ENCODE results near the gene RAB11FIP4. TPM values are rescaled to one million over a fixed set of nuclear protein-coding genes. Genes with fewer than 3 reads are reported as not detected.

The RAB11FIP4 gene
- total and polyA plus RNA-seq, 2 donors (not counting 1 experiment from before 2014, with no cell fraction given) = 0.16 to 0.66 TPM

DNA sequence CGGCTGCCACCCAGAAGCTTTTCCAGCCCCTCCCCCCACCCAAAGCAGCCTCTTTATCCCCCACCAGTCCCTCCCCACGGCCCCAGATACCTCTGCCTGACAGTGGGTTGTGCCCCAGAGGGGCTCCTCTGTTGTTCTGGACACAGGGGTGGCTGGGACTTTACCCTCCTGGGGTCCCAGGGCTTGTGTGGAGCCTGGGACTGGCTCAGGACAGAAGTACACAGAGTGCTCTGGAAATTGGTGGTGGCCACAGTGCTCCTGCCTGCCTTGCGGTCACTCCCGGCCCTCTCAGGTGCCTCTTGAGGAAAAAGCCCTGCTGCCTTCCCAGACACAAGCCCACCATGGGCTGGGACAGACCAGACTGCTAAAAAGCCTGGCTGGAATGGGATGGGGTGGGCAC lies 68.2 kb downstream of the RAB11FIP4 start:
- Histone ChIP-seq H3K36me3 (ENCODE audit: control insufficient read depth, insufficient read depth, low read length) (no peaks in the 10 kb centered on the region), H4K20me1 (ENCODE audit: control insufficient read depth, extremely low read depth, insufficient read depth, low read length) (no peaks in the 10 kb centered on the region), H3K9ac (ENCODE audit: insufficient read depth, low read length) (no peak overlapping the region), H3K27ac (ENCODE audit: insufficient read depth, low read length) (no peak overlapping the region), H3K4me1 (ENCODE audit: control insufficient read depth, extremely low read depth, insufficient read depth, low read length) (no peaks in the 10 kb centered on the region), H3K4me3 (replicated peaks in 1 of 4; ENCODE audit: control extremely low read depth in 1 of 4, insufficient read depth in 1 of 4, low read depth in 3 of 4, low read length in 4 of 4) (no peak overlapping the region), H3K27me3 (ENCODE audit: control insufficient read depth, insufficient read depth, low read length) (peaks cover 14% of the 10 kb centered on the region), H3K9me3 (ENCODE audit: control insufficient read depth, insufficient read depth, low read depth, low read length) (no peaks in the 10 kb centered on the region), H3K79me2 (ENCODE audit: control insufficient read depth, insufficient read depth, low read length) (no peaks in the 10 kb centered on the region), H3K4me2 (ENCODE audit: extremely low read depth, insufficient read depth, low read length) (no peak overlapping the region), H2AFZ (ENCODE audit: low read length) (no peak overlapping the region)
- TF ChIP-seq, protein P1, sequence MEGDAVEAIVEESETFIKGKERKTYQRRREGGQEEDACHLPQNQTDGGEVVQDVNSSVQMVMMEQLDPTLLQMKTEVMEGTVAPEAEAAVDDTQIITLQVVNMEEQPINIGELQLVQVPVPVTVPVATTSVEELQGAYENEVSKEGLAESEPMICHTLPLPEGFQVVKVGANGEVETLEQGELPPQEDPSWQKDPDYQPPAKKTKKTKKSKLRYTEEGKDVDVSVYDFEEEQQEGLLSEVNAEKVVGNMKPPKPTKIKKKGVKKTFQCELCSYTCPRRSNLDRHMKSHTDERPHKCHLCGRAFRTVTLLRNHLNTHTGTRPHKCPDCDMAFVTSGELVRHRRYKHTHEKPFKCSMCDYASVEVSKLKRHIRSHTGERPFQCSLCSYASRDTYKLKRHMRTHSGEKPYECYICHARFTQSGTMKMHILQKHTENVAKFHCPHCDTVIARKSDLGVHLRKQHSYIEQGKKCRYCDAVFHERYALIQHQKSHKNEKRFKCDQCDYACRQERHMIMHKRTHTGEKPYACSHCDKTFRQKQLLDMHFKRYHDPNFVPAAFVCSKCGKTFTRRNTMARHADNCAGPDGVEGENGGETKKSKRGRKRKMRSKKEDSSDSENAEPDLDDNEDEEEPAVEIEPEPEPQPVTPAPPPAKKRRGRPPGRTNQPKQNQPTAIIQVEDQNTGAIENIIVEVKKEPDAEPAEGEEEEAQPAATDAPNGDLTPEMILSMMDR (conservative IDR thresholded peaks at IDR 0.05 in 1 of 2, IDR thresholded peaks at IDR 0.05 in 1 of 2; ENCODE audit: low read depth in 1 of 2, low read length in 2 of 2) = no peak
- DNase-seq (ENCODE audit: low read depth in 2 of 2) = no peak

DNA sequence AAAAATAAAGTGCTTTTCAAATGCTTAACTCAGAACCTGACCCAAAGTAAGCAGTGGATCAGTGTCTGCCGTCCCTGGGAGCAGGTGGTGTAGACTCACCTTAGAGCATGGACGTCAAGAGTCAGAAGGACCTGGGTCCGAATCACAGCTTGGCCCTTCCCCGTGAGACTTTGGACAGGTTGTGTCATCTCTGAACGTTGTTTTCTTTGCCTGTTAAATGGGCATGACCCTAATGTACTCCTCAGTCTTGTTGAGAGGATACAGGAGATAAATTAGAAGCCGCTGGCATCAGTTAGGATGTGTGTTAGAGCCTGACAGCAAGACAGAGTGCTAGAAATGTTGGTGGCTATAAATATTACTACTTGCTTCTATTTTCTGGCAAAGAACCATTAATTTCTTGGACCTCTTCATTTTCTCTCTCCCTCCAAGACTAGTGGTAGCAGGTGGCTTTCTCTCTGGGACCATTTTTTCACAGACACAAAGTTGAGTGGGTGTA lies 68.8 kb downstream of the RAB11FIP4 start:
- H3K27ac ChIP-seq (ENCODE audit: insufficient read depth, low read length) = no peak overlapping the region
- H3K9me3 ChIP-seq (ENCODE audit: control insufficient read depth, insufficient read depth, low read depth, low read length) = no peaks in the 10 kb centered on the region
- TF ChIP-seq, protein P1 (conservative IDR thresholded peaks at IDR 0.05 in 1 of 2, IDR thresholded peaks at IDR 0.05 in 1 of 2; ENCODE audit: low read depth in 1 of 2, low read length in 2 of 2) = no peak
- TF ChIP-seq EZH2 (IDR thresholded peaks at IDR 0.05; ENCODE audit: low read length, missing control alignments) = no peak
- H3K4me3 ChIP-seq (replicated peaks in 1 of 4; ENCODE audit: control extremely low read depth in 1 of 4, insufficient read depth in 1 of 4, low read depth in 3 of 4, low read length in 4 of 4) = no peak overlapping the region
- no peak overlapping the region for H2AFZ ChIP-seq (ENCODE audit: low read length)
- H3K9ac ChIP-seq (ENCODE audit: insufficient read depth, low read length) = no peak overlapping the region
- peaks cover 12% of the 10 kb centered on the region for H3K27me3 ChIP-seq (ENCODE audit: control insufficient read depth, insufficient read depth, low read length)
- no peaks in the 10 kb centered on the region for H3K36me3 ChIP-seq (ENCODE audit: control insufficient read depth, insufficient read depth, low read length)
- DNase-seq (ENCODE audit: low read depth in 2 of 2) = no peak
- H3K4me1 ChIP-seq (ENCODE audit: control insufficient read depth, extremely low read depth, insufficient read depth, low read length) = no peaks in the 10 kb centered on the region
- H4K20me1 ChIP-seq (ENCODE audit: control insufficient read depth, extremely low read depth, insufficient read depth, low read length) = no peaks in the 10 kb centered on the region
- no peaks in the 10 kb centered on the region for H3K79me2 ChIP-seq (ENCODE audit: control insufficient read depth, insufficient read depth, low read length)
- H3K4me2 ChIP-seq (ENCODE audit: extremely low read depth, insufficient read depth, low read length) = no peak overlapping the region

DNA sequence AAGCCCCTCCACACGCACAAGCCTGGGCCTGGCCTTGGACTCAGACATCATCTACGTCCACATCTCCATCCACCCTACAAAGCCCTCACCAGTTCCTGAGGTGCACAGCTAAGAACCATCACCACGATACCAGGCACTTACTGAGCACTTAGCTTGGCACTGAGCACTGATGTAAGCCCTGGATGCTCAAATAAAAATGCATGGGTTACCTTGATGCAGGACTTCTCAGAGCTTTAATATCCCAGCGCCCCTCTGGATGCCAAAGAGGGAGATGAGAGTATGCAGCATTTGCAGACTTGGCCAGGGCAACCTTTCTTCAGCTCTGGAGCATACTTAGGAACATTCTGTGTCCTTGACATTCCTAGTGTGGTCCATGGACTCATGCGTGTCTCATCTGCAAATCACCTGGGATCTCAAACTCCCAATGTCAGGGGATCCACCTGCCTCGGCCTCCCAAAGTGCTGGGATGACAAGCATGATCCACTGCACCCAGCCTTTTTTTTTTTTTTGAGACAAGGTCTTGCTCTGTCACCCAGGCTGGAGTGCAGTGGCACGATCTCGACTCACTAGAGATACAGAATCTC lies 69.8 kb downstream of the RAB11FIP4 start:
- Histone ChIP-seq H3K4me2 (ENCODE audit: extremely low read depth, insufficient read depth, low read length) (no peak overlapping the region), H3K9ac (ENCODE audit: insufficient read depth, low read length) (no peak overlapping the region), H3K36me3 (ENCODE audit: control insufficient read depth, insufficient read depth, low read length) (no peaks in the 10 kb centered on the region), H3K4me1 (ENCODE audit: control insufficient read depth, extremely low read depth, insufficient read depth, low read length) (no peaks in the 10 kb centered on the region), H3K4me3 (replicated peaks in 1 of 4; ENCODE audit: control extremely low read depth in 1 of 4, insufficient read depth in 1 of 4, low read depth in 3 of 4, low read length in 4 of 4) (no peak overlapping the region), H3K27me3 (ENCODE audit: control insufficient read depth, insufficient read depth, low read length) (peaks cover 8% of the 10 kb centered on the region), H3K79me2 (ENCODE audit: control insufficient read depth, insufficient read depth, low read length) (no peaks in the 10 kb centered on the region), H3K27ac (ENCODE audit: insufficient read depth, low read length) (no peak overlapping the region), H2AFZ (ENCODE audit: low read length) (no peak overlapping the region), H3K9me3 (ENCODE audit: control insufficient read depth, insufficient read depth, low read depth, low read length) (no peaks in the 10 kb centered on the region), H4K20me1 (ENCODE audit: control insufficient read depth, extremely low read depth, insufficient read depth, low read length) (no peaks in the 10 kb centered on the region)
- TF ChIP-seq, protein P1 (conservative IDR thresholded peaks at IDR 0.05 in 1 of 2, IDR thresholded peaks at IDR 0.05 in 1 of 2; ENCODE audit: low read depth in 1 of 2, low read length in 2 of 2) = no peak
- TF ChIP-seq EZH2 (IDR thresholded peaks at IDR 0.05; ENCODE audit: low read length, missing control alignments) = no peak
- DNase-seq (ENCODE audit: low read depth in 2 of 2) = no peak
